HepG2 (cell line): ENCODE measurements around the gene ATG7. TPM values are rescaled to one million over a fixed set of nuclear protein-coding genes. Genes with fewer than 3 reads are reported as not detected.
"Not testable (repeated sequence)": the region's sequence is repeated elsewhere in the genome, so short reads cannot be mapped to it uniquely, and the experiment has no call there.

Source experiments
- ATAC-seq: fragments of 200-7000 bp; cut with Tn5 transposase; 3 replicates; pipeline ENCODE4 v1.9.1; 2020; ENCODE audit warnings: mild to moderate bottlenecking, moderate library complexity
- BruUV-seq: library from RNA; stranded (reverse); fragments of 400-500 nt; replicated peaks from 2 replicates; lab custom pipeline; 2021; lab: Mats Ljungman, UMichigan
- CTCF ChIA-PET: fragments of 300-600 bp; formaldehyde crosslinking; extraction: SDS; loops from one replicate; lab custom pipeline; 2021; ENCODE audit warnings: low total read pairs, inconsistent platforms, low intra/inter-chr PET ratio; lab: Yijun Ruan, JAX
- POLR2A ChIA-PET: fragments of 350-600 bp; sonication (Branson Sonifier 250); formaldehyde crosslinking; loops from one replicate; lab custom pipeline; 2020; ENCODE audit warnings: antibody characterized with exemption, inconsistent platforms; lab: Yijun Ruan, JAX
- DNase-seq: peaks from one replicate; pipeline ENCODE4 v3.0.0-alpha.2; 2015; ENCODE audit warnings: low spot score
- FAIRE-seq: peaks from 3 replicates; lab custom pipeline; 2011; peaks lifted over from hg19 to GRCh38; lab: Jason Lieb, UNC
- H2AFZ ChIP-seq: one replicate; pipeline ENCODE4 v1.6.1; 2011; ENCODE audit warnings: low read length, inconsistent platforms
- H3K27ac ChIP-seq: fragments of 300-600 bp; 3 replicates; pipeline ENCODE4 v1.8.0; 2011; ENCODE audit warnings: mixed run types, mild to moderate bottlenecking, mixed read lengths, low read length, inconsistent platforms; ENCODE audit not compliant: insufficient read depth; ENCODE audit errors: extremely low read length
- H3K27me3 ChIP-seq, 2 experiments: fragments of 200-600 bp in 1 of 2; 2 replicates in 1 of 2; 3 replicates in 1 of 2; pipeline versions ENCODE4 v1.6.0 to v1.8.0; 2011; ENCODE audit warnings: low read length in 2 of 2, mild to moderate bottlenecking in 2 of 2, moderate library complexity in 2 of 2, inconsistent platforms in 1 of 2; ENCODE audit not compliant: insufficient read depth in 2 of 2, control insufficient read depth in 1 of 2
- H3K36me3 ChIP-seq, 2 experiments: fragments of 200-600 bp in 1 of 2; replicated peaks in 1 of 2; 2 replicates in 1 of 2; 3 replicates in 1 of 2; pipeline versions ENCODE4 v1.5.1 to v1.8.0; 2011; ENCODE audit warnings: low read length in 2 of 2, inconsistent platforms in 1 of 2; ENCODE audit not compliant: insufficient read depth in 2 of 2, control insufficient read depth in 1 of 2
- H3K4me1 ChIP-seq: 2 replicates; pipeline ENCODE4 v1.5.1; 2012; ENCODE audit warnings: low read length, inconsistent platforms; ENCODE audit not compliant: insufficient read depth
- H3K4me2 ChIP-seq: 2 replicates; pipeline ENCODE4 v1.6.0; 2011; ENCODE audit warnings: low read depth, low read length, inconsistent platforms
- H3K4me3 ChIP-seq, 3 experiments: fragments of 200-600 bp in 1 of 3; sonication (generic), shearing (Covaris generic) in 1 of 3; replicated peaks in 1 of 3; 2 replicates each; pipeline ENCODE4 v1.5.1; 2011 to 2016; ENCODE audit warnings: low read length in 3 of 3, inconsistent platforms in 2 of 3, low read depth in 2 of 3, mild to moderate bottlenecking in 2 of 3, control low read depth in 1 of 3, mixed read lengths in 1 of 3; ENCODE audit not compliant: insufficient read depth in 1 of 3
- H3K79me2 ChIP-seq: one replicate; pipeline ENCODE4 v1.6.1; 2011; ENCODE audit warnings: low read length, inconsistent platforms; ENCODE audit not compliant: insufficient read depth
- H3K9ac ChIP-seq: 2 replicates; pipeline ENCODE4 v1.6.0; 2011; ENCODE audit warnings: mild to moderate bottlenecking, low read depth, low read length, inconsistent platforms; ENCODE audit not compliant: insufficient read depth
- H3K9me3 ChIP-seq: 2 replicates; pipeline ENCODE4 v1.5.1; 2012; ENCODE audit warnings: mild to moderate bottlenecking, low read length
- H4K20me1 ChIP-seq: 2 replicates; pipeline ENCODE4 v1.6.0; 2011; ENCODE audit warnings: inconsistent platforms, mild to moderate bottlenecking, low read length, moderate library complexity; ENCODE audit not compliant: insufficient read depth
- ARHGAP35 ChIP-seq: sonication (generic); formaldehyde crosslinking; IDR thresholded peaks from 2 replicates; pipeline ENCODE4 v1.9.0; 2022; ENCODE audit warnings: mild to moderate bottlenecking, inconsistent platforms, moderate library complexity, missing genetic modification reagents, borderline replicate concordance
- BRD4 ChIP-seq: sonication (generic); formaldehyde crosslinking; IDR thresholded peaks from 2 replicates; pipeline ENCODE4 v1.4.0; 2020; ENCODE audit warnings: missing genetic modification reagents
- KLF12 ChIP-seq: sonication (generic); formaldehyde crosslinking; IDR thresholded peaks from 2 replicates; pipeline ENCODE4 v1.4.0; 2020; ENCODE audit warnings: missing genetic modification reagents, borderline replicate concordance
- MLLT10 ChIP-seq: sonication (generic); formaldehyde crosslinking; IDR thresholded peaks from 2 replicates; pipeline ENCODE4 v1.4.0; 2020; ENCODE audit warnings: missing genetic modification reagents
- NFE2L1 ChIP-seq: sonication (generic); formaldehyde crosslinking; IDR thresholded peaks from 2 replicates; pipeline ENCODE4 v1.4.0; 2020; ENCODE audit warnings: missing genetic modification reagents, mild to moderate bottlenecking, borderline replicate concordance
- ZBTB7A ChIP-seq: sonication (generic); formaldehyde crosslinking; IDR thresholded peaks from 2 replicates; pipeline ENCODE4 v1.8.0; 2022; ENCODE audit warnings: mild to moderate bottlenecking, missing genetic modification reagents
- ZNF431 ChIP-seq: sonication (generic); formaldehyde crosslinking; IDR thresholded peaks from 2 replicates; pipeline ENCODE4 v1.9.0; 2022; ENCODE audit warnings: missing genetic modification reagents, low read depth, mild to moderate bottlenecking, borderline replicate concordance
- ZNF615 ChIP-seq: sonication (generic); formaldehyde crosslinking; IDR thresholded peaks from 2 replicates; pipeline ENCODE4 v1.5.0; 2020; ENCODE audit warnings: mild to moderate bottlenecking, missing genetic modification reagents, borderline replicate concordance
- ZNF749 ChIP-seq: sonication (generic); formaldehyde crosslinking; IDR thresholded peaks from 2 replicates; pipeline ENCODE4 v1.8.0; 2022; ENCODE audit warnings: mild to moderate bottlenecking, missing genetic modification reagents, moderate library complexity, borderline replicate concordance
- WGBS: methylation state at CpG from one replicate; pipeline ENCODE4 v1.1.6; 2017; ENCODE audit warnings: low lambda C conversion rate; 5-methylcytosine and 5-hydroxymethylcytosine counted together
- in situ Hi-C: cut with HindIII; loops from 2 replicates; pipeline ENCODE4 v1.10.0; 2017; ENCODE audit warnings: low pct_unique_long_range_greater_than_20kb; ENCODE audit not compliant: extremely low pct_ligation_motif_present
- intact Hi-C: fragments of 100-400 bp; cut with micrococcal nuclease; formaldehyde crosslinking; loops from one replicate; pipeline ENCODE4 v1.10.0; 2022; ENCODE audit not compliant: unreplicated experiment
- polyA plus RNA-seq, 8 experiments: library from polyadenylated mRNA; depleted of rRNA in 3 of 8; stranded (reverse) in 7 of 8; unstranded in 1 of 8; fragments of >200 nt; fragmentation: Illumina TruSeq in 4 of 8; extraction: Trizol in 4 of 8; gene quantifications; 2 replicates each; pipeline versions ENCODE4 v1.2.1 to v1.2.3, GENCODE V29; 2011 to 2016; ENCODE audit warnings: low read depth in 4 of 8, missing spikeins in 1 of 8, mixed read lengths in 1 of 8; ENCODE audit not compliant: insufficient read depth in 1 of 8
- total RNA-seq, 5 experiments: library from RNA; depleted of rRNA; stranded (reverse); fragments of >200 nt; fragmentation: Illumina TruSeq; extraction: Trizol; gene quantifications; 2 replicates each; pipeline ENCODE4 v1.2.3, GENCODE V29; 2016; ENCODE audit warnings: low read depth in 1 of 5
- TF ChIP-seq, protein P1 (sequence below): sonication (generic); formaldehyde crosslinking; conservative IDR thresholded peaks from 2 replicates; pipeline ENCODE4 v1.8.1; 2023; ENCODE audit warnings: missing genetic modification reagents
- TF ChIP-seq, protein P2 (sequence below): sonication (generic); formaldehyde crosslinking; IDR thresholded peaks from 2 replicates; pipeline ENCODE4 v1.5.0; 2020; ENCODE audit warnings: mild to moderate bottlenecking, missing genetic modification reagents

ATG7 gene
- total and polyA plus RNA-seq, 2 of the 13 experiments (the other 11 are each of a cell fraction or from before 2014, with no cell fraction given), result 7.8 to 22.1 TPM

- WGBS, result 95% methylated on average over 4 of the region's 4 CpGs
- H3K9me3 ChIP-seq, result peaks cover 17% of the 10 kb centered on the region
- in situ Hi-C loops, H4K20me1 ChIP-seq, H3K4me1 ChIP-seq, H3K27ac ChIP-seq, H3K4me3 ChIP-seq, intact Hi-C loops, H2AFZ ChIP-seq, POLR2A ChIA-PET, H3K27me3 ChIP-seq, H3K4me2 ChIP-seq, CTCF ChIA-PET, H3K79me2 ChIP-seq, H3K9ac ChIP-seq, BruUV-seq, DNase-seq, H3K36me3 ChIP-seq, FAIRE-seq, ATAC-seq: not testable (repeated sequence)
- peak; percentile 46; the same call in 1 of the 2 replicates for TF ChIP-seq ZNF431
Observed at GRCh38 chr3:11408324-11408859, 136.2 kb downstream of the ATG7 start.

GRCh38 chr3:11410564-11410963 is 138.4 kb downstream of the ATG7 start:
- ChIA-PET POLR2A (no interaction called here), CTCF (no interaction called here)
- Histone ChIP-seq H3K79me2 (no peaks in the 10 kb centered on the region), H3K27me3 (no peaks in the 10 kb centered on the region), H4K20me1 (no peaks in the 10 kb centered on the region), H3K27ac (no peak overlapping the region), H3K4me3 (no peak overlapping the region), H3K4me2 (no peak overlapping the region), H3K9me3 (peaks cover 21% of the 10 kb centered on the region), H2AFZ (no peak overlapping the region), H3K36me3 (no peaks in the 10 kb centered on the region), H3K9ac (no peak overlapping the region), H3K4me1 (no peaks in the 10 kb centered on the region)
- DNase-seq, result no peak
- ATAC-seq, result no peak
- BruUV-seq, result no TSS peak
- FAIRE-seq, result no peak
- in situ Hi-C loops (no loop called here), intact Hi-C loops (no loop called here)
- TF ChIP-seq MLLT10 (no peak), NFE2L1 (no peak), ZNF615 (CRISPR knock-in tag) (no peak), ZNF749 (CRISPR knock-in tag) (no peak), ZBTB7A (CRISPR knock-in tag) (no peak), BRD4 (CRISPR knock-in tag) (no peak), ARHGAP35 (CRISPR knock-in tag) (no peak), KLF12 (CRISPR knock-in tag) (no peak)
- TF ChIP-seq, protein P1, sequence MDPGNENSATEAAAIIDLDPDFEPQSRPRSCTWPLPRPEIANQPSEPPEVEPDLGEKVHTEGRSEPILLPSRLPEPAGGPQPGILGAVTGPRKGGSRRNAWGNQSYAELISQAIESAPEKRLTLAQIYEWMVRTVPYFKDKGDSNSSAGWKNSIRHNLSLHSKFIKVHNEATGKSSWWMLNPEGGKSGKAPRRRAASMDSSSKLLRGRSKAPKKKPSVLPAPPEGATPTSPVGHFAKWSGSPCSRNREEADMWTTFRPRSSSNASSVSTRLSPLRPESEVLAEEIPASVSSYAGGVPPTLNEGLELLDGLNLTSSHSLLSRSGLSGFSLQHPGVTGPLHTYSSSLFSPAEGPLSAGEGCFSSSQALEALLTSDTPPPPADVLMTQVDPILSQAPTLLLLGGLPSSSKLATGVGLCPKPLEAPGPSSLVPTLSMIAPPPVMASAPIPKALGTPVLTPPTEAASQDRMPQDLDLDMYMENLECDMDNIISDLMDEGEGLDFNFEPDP, result no peak
- TF ChIP-seq, protein P2, sequence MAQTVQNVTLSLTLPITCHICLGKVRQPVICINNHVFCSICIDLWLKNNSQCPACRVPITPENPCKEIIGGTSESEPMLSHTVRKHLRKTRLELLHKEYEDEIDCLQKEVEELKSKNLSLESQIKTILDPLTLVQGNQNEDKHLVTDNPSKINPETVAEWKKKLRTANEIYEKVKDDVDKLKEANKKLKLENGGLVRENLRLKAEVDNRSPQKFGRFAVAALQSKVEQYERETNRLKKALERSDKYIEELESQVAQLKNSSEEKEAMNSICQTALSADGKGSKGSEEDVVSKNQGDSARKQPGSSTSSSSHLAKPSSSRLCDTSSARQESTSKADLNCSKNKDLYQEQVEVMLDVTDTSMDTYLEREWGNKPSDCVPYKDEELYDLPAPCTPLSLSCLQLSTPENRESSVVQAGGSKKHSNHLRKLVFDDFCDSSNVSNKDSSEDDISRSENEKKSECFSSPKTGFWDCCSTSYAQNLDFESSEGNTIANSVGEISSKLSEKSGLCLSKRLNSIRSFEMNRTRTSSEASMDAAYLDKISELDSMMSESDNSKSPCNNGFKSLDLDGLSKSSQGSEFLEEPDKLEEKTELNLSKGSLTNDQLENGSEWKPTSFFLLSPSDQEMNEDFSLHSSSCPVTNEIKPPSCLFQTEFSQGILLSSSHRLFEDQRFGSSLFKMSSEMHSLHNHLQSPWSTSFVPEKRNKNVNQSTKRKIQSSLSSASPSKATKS, result no peak
